B cell (primary cell): Measurements from ENCODE around the gene PCDHGA11. TPM values are rescaled to one million over a fixed set of nuclear protein-coding genes. Genes with fewer than 3 reads are reported as not detected.
A peak's percentile ranks its signal among the peaks of the same experiment; 100 is the strongest.

Source experiments
- ATAC-seq: fragments of 200-7000 bp; cut with Tn5 transposase; one replicate; pipeline ENCODE4 v1.10.0; 2021; ENCODE audit warnings: low read depth, mild to moderate bottlenecking, moderate number of reproducible peaks, moderate library complexity
- CTCF ChIA-PET: fragments of 350-600 bp; sonication (Branson Sonifier 250); formaldehyde crosslinking; loops from one replicate; lab custom pipeline; 2021; ENCODE audit warnings: antibody characterized with exemption, inconsistent platforms; lab: Charles Lee
- POLR2A ChIA-PET: fragments of 350-600 bp; sonication (Branson Sonifier 250); formaldehyde crosslinking; loops from one replicate; lab custom pipeline; 2021; ENCODE audit warnings: antibody characterized with exemption; lab: Charles Lee
- DNase-seq: peaks from one replicate; pipeline ENCODE4 v3.0.0; 2013
- H2AFZ ChIP-seq: 2 replicates; pipeline ENCODE4 v1.6.1; 2012; ENCODE audit warnings: mild to moderate bottlenecking, low read depth, low read length; ENCODE audit not compliant: insufficient read depth, poor library complexity, severe bottlenecking
- H3K27ac ChIP-seq, 2 donors: 1 replicate in 1 of 2; 2 replicates in 1 of 2; pipeline ENCODE4 v1.5.1; 2012 to 2013; ENCODE audit warnings: low read length in 2 of 2, mild to moderate bottlenecking in 2 of 2, moderate library complexity in 1 of 2
- H3K27me3 ChIP-seq, 4 experiments: fragments of 200-600 bp in 1 of 4; sonication (generic) in 1 of 4; replicated peaks in 1 of 4; 1 replicate in 2 of 4; 2 replicates in 2 of 4; pipeline versions ENCODE4 v1.6.1 to v1.7.0; 2013 to 2016; ENCODE audit warnings: low read length in 3 of 4, mild to moderate bottlenecking in 2 of 4, mixed read lengths in 1 of 4, moderate library complexity in 1 of 4; ENCODE audit not compliant: insufficient read depth in 4 of 4, control insufficient read depth in 3 of 4; ENCODE audit errors: control extremely low read depth in 1 of 4
- H3K36me3 ChIP-seq, 2 experiments: replicated peaks in 1 of 2; 1 replicate in 1 of 2; 2 replicates in 1 of 2; pipeline versions ENCODE4 v1.6.1 to v1.7.1; 2013; ENCODE audit warnings: low read length in 1 of 2; ENCODE audit not compliant: insufficient read depth in 2 of 2, control insufficient read depth in 1 of 2; ENCODE audit errors: control extremely low read depth in 1 of 2, extremely low read depth in 1 of 2
- H3K4me1 ChIP-seq, 2 donors: fragments of 200-600 bp in 1 of 2; sonication (generic) in 1 of 2; 1 replicate in 1 of 2; 2 replicates in 1 of 2; pipeline versions ENCODE4 v1.5.1 to v1.6.1; 2013 to 2017; ENCODE audit warnings: low read length in 2 of 2; ENCODE audit not compliant: control insufficient read depth in 2 of 2, insufficient read depth in 2 of 2
- H3K4me2 ChIP-seq: replicated peaks from 2 replicates; pipeline ENCODE3; 2012; ENCODE audit warnings: mild to moderate bottlenecking, low read depth, low read length; ENCODE audit not compliant: poor library complexity, severe bottlenecking
- H3K4me3 ChIP-seq, 5 experiments: fragments of 200-600 bp in 1 of 5; sonication (generic) in 1 of 5; 1 replicate in 3 of 5; 2 replicates in 2 of 5; pipeline versions ENCODE4 v1.5.1 to v1.7.0; 2011 to 2016; ENCODE audit warnings: low read length in 4 of 5, mild to moderate bottlenecking in 4 of 5, low read depth in 2 of 5, control low read depth in 1 of 5, moderate library complexity in 1 of 5; ENCODE audit not compliant: insufficient read depth in 1 of 5; ENCODE audit errors: control extremely low read depth in 1 of 5, extremely low read depth in 1 of 5
- H3K79me2 ChIP-seq: fragments of 200-600 bp; sonication (generic); one replicate; pipeline ENCODE4 v1.6.0; 2016; ENCODE audit warnings: low read length; ENCODE audit not compliant: control insufficient read depth, insufficient read depth
- H3K9ac ChIP-seq: fragments of 200-600 bp; sonication (generic); 2 replicates; pipeline ENCODE4 v1.6.1; 2017; ENCODE audit warnings: mild to moderate bottlenecking, low read length, moderate library complexity
- H3K9me3 ChIP-seq, 3 donors: one replicate each; pipeline versions ENCODE4 v1.6.1 to v1.7.1; 2013; ENCODE audit warnings: low read length in 2 of 3; ENCODE audit not compliant: control insufficient read depth in 2 of 3, insufficient read depth in 1 of 3; ENCODE audit errors: control extremely low read depth in 1 of 3
- H4K20me1 ChIP-seq: 2 replicates; pipeline ENCODE4 v1.6.0; 2012; ENCODE audit warnings: mild to moderate bottlenecking, low read length; ENCODE audit not compliant: insufficient read depth, control insufficient read depth, poor library complexity, severe bottlenecking
- H3K27ac Mint-ChIP-seq: one replicate; pipeline ENCODE4 v1.8.0; 2021; ENCODE audit warnings: mixed read lengths
- H3K27me3 Mint-ChIP-seq: one replicate; pipeline ENCODE4 v1.8.0; 2021; ENCODE audit warnings: mixed read lengths
- H3K4me1 Mint-ChIP-seq: one replicate; pipeline ENCODE4 v1.8.0; 2021; ENCODE audit warnings: mixed read lengths
- H3K4me3 Mint-ChIP-seq: one replicate; pipeline ENCODE4 v1.8.0; 2021; ENCODE audit warnings: mixed read lengths
- H3K9me3 Mint-ChIP-seq: one replicate; pipeline ENCODE4 v1.8.0; 2022; ENCODE audit warnings: mixed read lengths; ENCODE audit not compliant: insufficient read depth
- CTCF ChIP-seq: fragments of 200-600 bp; IDR thresholded peaks from one replicate; pipeline ENCODE4 v1.8.0; 2022; ENCODE audit warnings: antibody characterized with exemption, mild to moderate bottlenecking
- EZH2 ChIP-seq: IDR thresholded peaks from 2 replicates; pipeline ENCODE4 v1.6.1; 2012; ENCODE audit warnings: borderline replicate concordance, low read depth, mild to moderate bottlenecking, moderate library complexity, low read length; ENCODE audit not compliant: insufficient read depth, poor library complexity, severe bottlenecking
- WGBS: methylation state at CpG from one replicate; pipeline ENCODE4 v1.1.5; 2013; ENCODE audit warnings: missing lambda C conversion rate; ENCODE audit not compliant: insufficient coverage; 5-methylcytosine and 5-hydroxymethylcytosine counted together
- intact Hi-C: fragments of 100-400 bp; cut with micrococcal nuclease; formaldehyde crosslinking; loops from one replicate; pipeline ENCODE4 v1.10.0; 2022
- polyA plus RNA-seq: library from polyadenylated mRNA; depleted of rRNA; stranded (reverse); fragments of >200 nt; gene quantifications from 2 replicates; pipeline ENCODE4 v1.2.3, GENCODE V29; 2012
- total RNA-seq, 2 donors: library from RNA; stranded (reverse); fragments of 120-200 nt in 1 of 2; gene quantifications; 1 replicate in 1 of 2; 2 replicates in 1 of 2; pipeline versions ENCODE4 v1.2.3 to v1.2.4, GENCODE V29; 2013 to 2022

Gene PCDHGA11
- total and polyA plus RNA-seq, 2 donors (not counting 1 experiment from before 2014, with no cell fraction given): 0.15 to 1.5 TPM

- no peaks in the 10 kb centered on the region for H3K36me3 ChIP-seq
- DNase-seq (no peak), ATAC-seq (no peak)
- peaks cover 0 to 5% of the 10 kb centered on the region in 2 donors for H3K4me1 ChIP-seq
- Mint-ChIP-seq H3K4me3 (peak within 1 kb of the TSS; percentile 65), H3K9me3 (peaks cover 12% of the 10 kb centered on the region), H3K4me1 (peaks cover 8% of the 10 kb centered on the region), H3K27me3 (peaks cover 52% of the 10 kb centered on the region), H3K27ac (no peak within 1 kb of the TSS)
- no peak within 1 kb of the TSS for H3K9ac ChIP-seq
- peak within 1 kb of the TSS in 1 of 5 experiments; percentile 10 for H3K4me3 ChIP-seq
- intact Hi-C loops: no loop called here
- no peaks in the 10 kb centered on the region for H4K20me1 ChIP-seq
- WGBS: 40% methylated on average over 25 of the region's 27 CpGs
- H3K4me2 ChIP-seq: peak within 1 kb of the TSS; percentile 14
- H3K79me2 ChIP-seq: no peaks in the 10 kb centered on the region
- ChIA-PET POLR2A (no interaction called here), CTCF (interaction anchor here (0.6 to 2.0 kb wide), 4 partner anchors 34 to 641 kb away, joined by 3 to 5 read pairs (median 4); partner anchors contain the start of gene PCDHGB6)
- peaks cover 0 to 65% (median 49%) of the 10 kb centered on the region in 3 donors for H3K9me3 ChIP-seq
- H3K27me3 ChIP-seq: peaks cover 0 to 66% (median 33%) of the 10 kb centered on the region in 4 experiments
- H2AFZ ChIP-seq: peak within 1 kb of the TSS; percentile 38
- H3K27ac ChIP-seq: no peak within 1 kb of the TSS
- TF ChIP-seq CTCF (peak; percentile 41), EZH2 (no peak)
Observed at GRCh38 chr5:141373673-141374317, 47.1 kb upstream of the PCDHGA11 start, which contains the start of gene PCDHGA6. Gene PCDHGA6 (plus strand): TSS chr5:141373891. CDS start chr5:141374084, 193 bp downstream.

GRCh38 chr5:141374627-141375026 is 46.2 kb upstream of the PCDHGA11 start:
- DNase-seq (no peak), ATAC-seq (no peak)
- Histone ChIP-seq H3K9me3 (peaks cover 0 to 65% (median 49%) of the 10 kb centered on the region in 3 donors), H4K20me1 (no peaks in the 10 kb centered on the region), H2AFZ (no peak overlapping the region), H3K9ac (no peak overlapping the region), H3K27me3 (peaks cover 0 to 63% (median 33%) of the 10 kb centered on the region in 4 experiments), H3K79me2 (no peaks in the 10 kb centered on the region), H3K27ac (no peak overlapping the region), H3K4me1 (peaks cover 0 to 5% of the 10 kb centered on the region in 2 donors), H3K4me2 (no peak overlapping the region), H3K4me3 (no peak overlapping the region), H3K36me3 (no peaks in the 10 kb centered on the region)
- Mint-ChIP-seq H3K4me1 (peaks cover 8% of the 10 kb centered on the region), H3K9me3 (peaks cover 12% of the 10 kb centered on the region), H3K4me3 (no peak overlapping the region), H3K27me3 (peaks cover 47% of the 10 kb centered on the region), H3K27ac (no peak overlapping the region)
- WGBS: 69% methylated on average over 14 of the region's 14 CpGs
- CTCF ChIA-PET: interaction anchor here (0.6 to 2.0 kb wide), 4 partner anchors 33 to 640 kb away, joined by 3 to 5 read pairs (median 4); partner anchors contain the start of gene PCDHGB6
- no peak for TF ChIP-seq EZH2
- no peak for TF ChIP-seq CTCF
- POLR2A ChIA-PET: no interaction called here
- intact Hi-C loops: no loop called here
